ENCODE measurements around the gene MGRN1. TPM values are rescaled to one million over a fixed set of nuclear protein-coding genes. Genes with fewer than 3 reads are reported as not detected.

Gene MGRN1
- total RNA-seq, 2 donors from 2014 or later = 56.0 to 64.5 TPM

DNA sequence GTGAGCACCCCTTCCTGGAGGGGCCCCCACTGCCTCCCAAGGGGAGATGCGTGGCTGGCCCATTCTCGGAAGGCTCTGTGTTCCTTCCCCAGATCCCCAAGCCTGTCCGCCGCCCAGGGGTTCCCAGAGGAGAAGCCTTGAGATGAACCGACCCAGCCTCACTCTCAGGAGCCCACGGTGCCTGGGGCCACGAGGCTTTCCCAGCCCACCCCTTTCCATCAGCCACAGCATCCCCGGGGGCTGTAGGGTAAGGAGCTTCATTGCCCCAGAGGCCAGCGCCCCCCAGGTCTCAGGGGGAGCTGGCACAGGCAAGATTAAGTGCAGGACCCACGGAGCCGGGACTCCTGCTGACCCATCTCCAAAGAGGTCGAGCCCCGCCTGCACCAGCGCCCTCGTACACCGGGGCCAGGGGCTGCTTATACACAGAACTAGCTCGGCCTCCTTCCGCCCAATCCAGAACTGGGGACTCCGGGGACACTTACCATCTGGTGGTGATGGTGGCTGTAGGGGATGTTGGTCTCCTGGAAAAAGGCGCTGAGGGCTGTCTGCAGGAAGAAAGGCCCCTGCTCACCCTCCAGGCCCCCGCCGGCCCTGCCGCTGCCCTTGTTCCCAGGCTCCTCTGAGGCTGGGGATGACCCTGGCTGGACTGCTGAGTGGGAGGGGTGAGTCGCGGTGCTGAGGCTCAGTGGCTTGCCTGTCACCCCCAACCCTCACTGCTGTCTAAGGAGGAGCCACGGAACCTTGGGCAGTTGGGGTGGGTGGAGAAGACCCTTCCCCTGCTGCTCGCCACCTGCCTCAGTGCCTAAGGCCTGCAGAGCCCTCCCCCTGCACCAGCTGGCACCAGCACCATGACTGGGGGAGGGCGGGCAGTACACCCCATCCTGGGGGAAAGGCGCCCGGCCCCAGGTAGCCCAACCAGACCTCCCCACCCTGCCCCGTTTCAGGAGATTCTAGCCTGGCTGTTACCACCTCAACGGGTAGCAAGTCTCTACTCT, 14.3 kb upstream of the MGRN1 start:
- no peaks in the 10 kb centered on the region for H3K27me3 ChIP-seq (replicated peaks; ENCODE audit: insufficient read depth)
- DNase-seq (ENCODE audit: low spot score) (no peak), ATAC-seq (ENCODE audit: insufficient number of reproducible peaks, low FRiP score, low read depth) (no peak)
- peaks cover 23 to 34% of the 10 kb centered on the region in 2 donors for H3K4me1 ChIP-seq (ENCODE audit: control insufficient read depth in 1 of 2, low read depth in 2 of 2)
- H3K9me3 ChIP-seq = no peaks in the 10 kb centered on the region
- no peak overlapping the region for H3K27ac ChIP-seq
- H3K4me3 ChIP-seq = no peak overlapping the region
- H3K36me3 ChIP-seq = peaks cover 12% of the 10 kb centered on the region
- TF ChIP-seq CTCF (IDR thresholded peaks at IDR 0.05) = no peak

GRCh38 chr16:4611337-4612021, 13.1 kb upstream of the MGRN1 start:
- Histone ChIP-seq H3K9me3 (no peaks in the 10 kb centered on the region), H3K4me1 (ENCODE audit: control insufficient read depth in 1 of 2, low read depth in 2 of 2) (peaks cover 28 to 41% of the 10 kb centered on the region in 2 donors), H3K27ac (no peak overlapping the region), H3K36me3 (peaks cover 12% of the 10 kb centered on the region), H3K27me3 (replicated peaks; ENCODE audit: insufficient read depth) (no peaks in the 10 kb centered on the region), H3K4me3 (no peak overlapping the region)
- ATAC-seq (ENCODE audit: insufficient number of reproducible peaks, low FRiP score, low read depth) = no peak
- DNase-seq (ENCODE audit: low spot score) = no peak
- no peak for TF ChIP-seq CTCF (IDR thresholded peaks at IDR 0.05)

DNA sequence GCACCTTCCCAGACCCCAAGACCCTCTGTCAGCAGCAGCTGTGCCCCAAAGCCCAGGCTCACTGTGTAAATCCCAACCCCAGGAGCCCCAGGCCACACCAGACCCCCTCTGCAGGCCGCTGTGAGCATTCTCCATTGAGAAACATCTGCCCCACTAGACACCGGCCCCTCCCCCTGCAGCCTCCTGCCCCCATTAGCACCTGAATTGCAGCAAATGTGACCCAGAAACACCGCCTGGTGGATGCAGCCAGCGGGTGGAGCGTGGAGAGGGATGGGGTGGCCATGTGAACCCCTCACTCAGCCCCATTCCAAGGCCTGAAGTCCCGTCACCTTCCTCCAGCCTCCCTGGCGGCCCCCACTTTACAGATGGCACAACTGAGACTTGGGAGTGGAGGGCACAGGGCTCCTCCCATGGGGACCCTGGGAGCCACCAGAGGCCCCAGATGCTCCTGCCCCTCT, 12.1 kb upstream of the MGRN1 start:
- Histone ChIP-seq H3K27me3 (replicated peaks; ENCODE audit: insufficient read depth) (no peaks in the 10 kb centered on the region), H3K36me3 (peaks cover 12% of the 10 kb centered on the region), H3K27ac (no peak overlapping the region), H3K4me3 (peak overlapping the region; percentile 84), H3K9me3 (no peaks in the 10 kb centered on the region), H3K4me1 (ENCODE audit: control insufficient read depth in 1 of 2, low read depth in 2 of 2) (peaks cover 36 to 49% of the 10 kb centered on the region in 2 donors)
- no peak for DNase-seq (ENCODE audit: low spot score)
- no peak for ATAC-seq (ENCODE audit: insufficient number of reproducible peaks, low FRiP score, low read depth)
- TF ChIP-seq CTCF (IDR thresholded peaks at IDR 0.05) = no peak

DNA sequence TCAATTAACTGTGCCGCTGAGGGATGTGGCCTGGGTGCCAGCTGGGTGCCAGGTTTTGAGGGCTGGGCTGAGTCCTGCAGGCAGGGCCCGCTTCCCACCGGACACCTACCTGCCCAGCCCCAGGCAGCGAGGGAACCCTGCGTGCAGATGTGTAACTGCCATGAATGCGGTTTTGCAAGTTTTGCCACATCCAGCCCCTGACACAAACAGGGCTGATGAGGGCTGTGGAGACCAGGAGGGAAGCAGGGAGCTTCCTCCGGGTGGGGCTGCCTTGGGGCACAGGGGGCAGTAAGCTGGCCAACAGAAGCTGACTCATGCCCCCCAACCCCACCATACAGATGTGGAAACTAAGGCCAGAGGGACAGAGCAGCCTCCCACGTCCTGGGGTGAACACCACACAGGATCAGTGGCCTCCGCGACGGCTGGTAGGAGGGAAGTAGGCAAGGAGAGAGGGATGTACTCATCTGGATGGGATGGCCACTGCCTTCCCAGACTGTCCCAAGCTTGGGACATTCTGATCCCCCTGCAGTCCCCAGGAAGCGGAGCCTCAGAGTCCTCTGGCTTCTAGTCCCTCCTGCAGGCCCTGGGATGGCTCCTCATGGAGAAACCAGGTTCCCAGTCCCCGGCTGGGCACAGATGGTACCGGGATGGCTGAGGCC, 11.5 kb upstream of the MGRN1 start:
- ATAC-seq (ENCODE audit: insufficient number of reproducible peaks, low FRiP score, low read depth) (no peak), DNase-seq (ENCODE audit: low spot score) (no peak)
- TF ChIP-seq CTCF (IDR thresholded peaks at IDR 0.05) = no peak
- Histone ChIP-seq H3K4me3 (peak overlapping the region; percentile 84), H3K4me1 (ENCODE audit: control insufficient read depth in 1 of 2, low read depth in 2 of 2) (peaks cover 38 to 55% of the 10 kb centered on the region in 2 donors), H3K27ac (no peak overlapping the region), H3K9me3 (no peaks in the 10 kb centered on the region), H3K27me3 (replicated peaks; ENCODE audit: insufficient read depth) (no peaks in the 10 kb centered on the region), H3K36me3 (peaks cover 11% of the 10 kb centered on the region)

All from thoracic aorta (tissue), 2 donors.